K562 (cell line): ENCODE measurements around the gene ESPN. TPM values are rescaled to one million over a fixed set of nuclear protein-coding genes. Genes with fewer than 3 reads are reported as not detected.

Source experiments
- ARID3A ChIP-seq: IDR thresholded peaks from 2 replicates; pipeline ENCODE4 v1.6.1; 2012; ENCODE audit warnings: low read depth, low read length, improper control_type of control experiment, borderline replicate concordance
- CTBP1 ChIP-seq: fragments of 450-650 bp; IDR thresholded peaks from 2 replicates; pipeline ENCODE4 v1.6.1; 2016; ENCODE audit warnings: borderline replicate concordance
- CTCFL ChIP-seq: IDR thresholded peaks from 2 replicates; pipeline ENCODE4 v1.6.1; 2011; ENCODE audit warnings: borderline replicate concordance, low read depth, mild to moderate bottlenecking, moderate library complexity, low read length; ENCODE audit not compliant: insufficient read depth, poor library complexity, severe bottlenecking
- CXXC5 ChIP-seq: fragments of 250-450 bp; sonication (Bioruptor Pico); IDR thresholded peaks from 2 replicates; pipeline ENCODE4 v1.8.0; 2022; ENCODE audit warnings: inconsistent platforms, mild to moderate bottlenecking, moderate library complexity
- HNRNPK ChIP-seq: fragments of 200-400 bp; formaldehyde crosslinking; IDR thresholded peaks from one replicate; pipeline ENCODE4 v1.6.1; 2018; ENCODE audit warnings: mild to moderate bottlenecking, low read depth, low read length; ENCODE audit not compliant: poor library complexity, severe bottlenecking
- PCBP1 ChIP-seq: fragments of 200-400 bp; formaldehyde crosslinking; IDR thresholded peaks from 2 replicates; pipeline ENCODE4 v1.6.1; 2018; ENCODE audit warnings: mild to moderate bottlenecking, low read depth, low read length; ENCODE audit not compliant: poor library complexity, severe bottlenecking
- SIRT6 ChIP-seq: IDR thresholded peaks from one replicate; pipeline ENCODE4 v1.6.1; 2012; ENCODE audit warnings: low read depth, mild to moderate bottlenecking, control low read depth, inconsistent platforms, low read length, moderate library complexity
- SLC30A9 ChIP-seq: fragments of 250-450 bp; sonication (Bioruptor Pico); IDR thresholded peaks from 2 replicates; pipeline ENCODE4 v1.8.0; 2022; ENCODE audit warnings: mild to moderate bottlenecking, moderate library complexity
- SMAD2 ChIP-seq: fragments of 150-350 bp; IDR thresholded peaks from 2 replicates; pipeline ENCODE4 v1.6.1; 2014; ENCODE audit warnings: low read depth, mild to moderate bottlenecking, low read length
- SP1 ChIP-seq: sonication (generic); formaldehyde crosslinking; IDR thresholded peaks from 2 replicates; pipeline ENCODE4 v1.8.1; 2022; ENCODE audit warnings: mild to moderate bottlenecking, missing genetic modification reagents
- TBL1XR1 ChIP-seq, 2 experiments: IDR thresholded peaks; 2 replicates each; pipeline ENCODE4 v1.6.1; 2012; ENCODE audit warnings: improper control_type of control experiment in 2 of 2, low read length in 2 of 2, mild to moderate bottlenecking in 1 of 2
- TCF3 ChIP-seq: sonication (generic); formaldehyde crosslinking; IDR thresholded peaks from 2 replicates; pipeline ENCODE4 v1.4.0; 2020; ENCODE audit warnings: mild to moderate bottlenecking, missing genetic modification reagents
- TEAD2 ChIP-seq: fragments of 450-650 bp; IDR thresholded peaks from 2 replicates; pipeline ENCODE4 v1.6.1; 2016; ENCODE audit warnings: missing genetic modification characterization, control low read depth, missing compliant biosample characterization
- USF1 ChIP-seq: sonication (generic); formaldehyde crosslinking; IDR thresholded peaks from 2 replicates; pipeline ENCODE4 v1.9.0; 2022; ENCODE audit warnings: mild to moderate bottlenecking, missing genetic modification reagents
- ZBTB1 ChIP-seq: sonication (generic); formaldehyde crosslinking; IDR thresholded peaks from 2 replicates; pipeline ENCODE4 v1.8.1; 2023; ENCODE audit warnings: missing genetic modification reagents, low read depth, mild to moderate bottlenecking, borderline replicate concordance
- ZKSCAN3 ChIP-seq: fragments of 250-450 bp; sonication (Bioruptor Pico); IDR thresholded peaks from 2 replicates; pipeline ENCODE4 v1.4.0; 2020
- ZNF12 ChIP-seq: sonication (generic); formaldehyde crosslinking; IDR thresholded peaks from 2 replicates; pipeline ENCODE4 v1.4.0; 2020; ENCODE audit warnings: mild to moderate bottlenecking, missing genetic modification reagents
- ZNF121 ChIP-seq: sonication (generic); formaldehyde crosslinking; conservative IDR thresholded peaks from 2 replicates; pipeline ENCODE4 v1.8.0; 2022; ENCODE audit warnings: missing genetic modification reagents
- ZNF57 ChIP-seq: fragments of 450-650 bp; formaldehyde crosslinking; IDR thresholded peaks from 2 replicates; pipeline ENCODE4 v1.4.0; 2020; ENCODE audit warnings: mild to moderate bottlenecking, moderate library complexity
- ZNF583 ChIP-seq: fragments of 250-450 bp; sonication (Bioruptor Pico); IDR thresholded peaks from 2 replicates; pipeline ENCODE4 v1.4.0; 2020
- ZNF830 ChIP-seq: fragments of 250-450 bp; sonication (Bioruptor Pico); IDR thresholded peaks from 2 replicates; pipeline ENCODE4 v1.5.0; 2021; ENCODE audit warnings: mild to moderate bottlenecking
- polyA plus RNA-seq, 8 experiments: library from polyadenylated mRNA; depleted of rRNA in 4 of 8; stranded (reverse) in 5 of 8; unstranded in 3 of 8; fragments of >200 nt; fragmentation: Nextera tagmentation in 2 of 8; fragmentation: Illumina TruSeq in 1 of 8; extraction: Ambion mirVana in 2 of 8; extraction: Trizol in 1 of 8; gene quantifications; 2 replicates each; pipeline versions ENCODE4 v1.2.1 to v1.2.3, GENCODE V29; 2011 to 2014; ENCODE audit warnings: inconsistent platforms in 1 of 8, missing spikeins in 1 of 8
- total RNA-seq, 7 experiments: library from RNA; depleted of rRNA in 6 of 7; stranded (reverse); fragments of >200 nt in 6 of 7; fragmentation: Illumina TruSeq in 2 of 7; extraction: Trizol in 2 of 7; gene quantifications; 2 replicates each; pipeline versions ENCODE4 v1.2.1 to v1.2.3, GENCODE V29; 2011 to 2021; ENCODE audit warnings: low replicate concordance in 1 of 7

ESPN gene
- total and polyA plus RNA-seq, 9 of the 15 experiments (the other 6 are each of a cell fraction or from before 2014, with no cell fraction given): 0.07 to 1.2 (median 0.45) TPM; not detected in 3

- TF ChIP-seq TEAD2 (tag) (no peak), ZNF830 (CRISPR knock-in tag) (no peak), PCBP1 (no peak), SIRT6 (no peak), ZNF583 (CRISPR knock-in tag) (no peak), SP1 (CRISPR knock-in tag) (no peak), ZBTB1 (CRISPR knock-in tag) (no peak), CXXC5 (CRISPR knock-in tag) (peak; percentile 60), CTBP1 (peak; percentile 68; the same call in 1 of the 2 replicates), ZKSCAN3 (CRISPR knock-in tag) (no peak), ZNF121 (CRISPR knock-in tag) (no peak), SMAD2 (no peak), ZNF57 (CRISPR knock-in tag) (no peak), TBL1XR1 (IDR thresholded peaks at IDR 0.05; ENCODE audit: low read length in 2 of 2) (no peak; a peak in 1 of 4 replicates), USF1 (CRISPR knock-in tag) (0 out of 2 replicates have a peak, but pooled peaks have one; percentile 7), CTCFL (peak; percentile 90), ZNF12 (no peak), TCF3 (peak; percentile 22; the same call in 1 of the 2 replicates), ARID3A (no peak), SLC30A9 (CRISPR knock-in tag) (no peak), HNRNPK (no peak)
These were observed 61.9 kb downstream of the ESPN start (continued) for GRCh38 chr1:6486433-6487011.
